Measurements from ENCODE around the gene PKMYT1.
"Not testable (repeated sequence)": the region's sequence is repeated elsewhere in the genome, so short reads cannot be mapped to it uniquely, and the experiment has no call there.

The PKMYT1 gene

GRCh38 chr16:2946649-2947048 is 33.6 kb downstream of the PKMYT1 start:
- no peak for FAIRE-seq
- no peak for TF ChIP-seq POLR2A (IDR thresholded peaks at IDR 0.05; ENCODE audit: low read depth, low read length)
- no peak for DNase-seq (ENCODE audit: insufficient read length, low spot score)

- not testable (repeated sequence) for DNase-seq (ENCODE audit: insufficient read length, low spot score); FAIRE-seq
Observed at GRCh38 chr16:2943716-2944115, 36.5 kb downstream of the PKMYT1 start.

DNA sequence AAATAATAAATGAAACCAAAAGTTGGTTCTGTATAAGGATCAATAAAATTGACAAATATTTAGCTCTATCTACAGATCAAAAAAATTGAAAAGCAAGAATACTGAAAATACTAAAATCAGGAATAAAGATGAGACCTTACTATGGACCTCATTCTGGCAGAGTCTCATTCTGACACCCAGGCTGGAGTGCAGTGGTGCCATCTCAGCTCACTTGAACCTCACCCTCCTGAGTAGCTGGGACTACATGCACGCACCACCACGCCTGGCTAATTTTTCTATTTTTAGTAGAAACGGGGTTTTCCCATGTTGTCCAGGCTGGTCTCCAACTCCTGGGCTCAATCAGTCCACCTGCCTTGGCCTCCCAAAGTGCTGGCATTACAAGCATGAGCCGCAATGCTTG is 38.2 kb downstream of the PKMYT1 start:
- no peak for TF ChIP-seq POLR2A (IDR thresholded peaks at IDR 0.05; ENCODE audit: low read depth, low read length)
- no peak for FAIRE-seq

GRCh38 chr16:2939968-2940367 is 40.3 kb downstream of the PKMYT1 start:
- no peak for TF ChIP-seq POLR2A (IDR thresholded peaks at IDR 0.05; ENCODE audit: low read depth, low read length)
- FAIRE-seq (no peak), DNase-seq (ENCODE audit: insufficient read length, low spot score) (no peak)

More for the DNA sequence above, 38.2 kb downstream of the PKMYT1 start:
- no peak for DNase-seq (ENCODE audit: insufficient read length, low spot score)

DNA sequence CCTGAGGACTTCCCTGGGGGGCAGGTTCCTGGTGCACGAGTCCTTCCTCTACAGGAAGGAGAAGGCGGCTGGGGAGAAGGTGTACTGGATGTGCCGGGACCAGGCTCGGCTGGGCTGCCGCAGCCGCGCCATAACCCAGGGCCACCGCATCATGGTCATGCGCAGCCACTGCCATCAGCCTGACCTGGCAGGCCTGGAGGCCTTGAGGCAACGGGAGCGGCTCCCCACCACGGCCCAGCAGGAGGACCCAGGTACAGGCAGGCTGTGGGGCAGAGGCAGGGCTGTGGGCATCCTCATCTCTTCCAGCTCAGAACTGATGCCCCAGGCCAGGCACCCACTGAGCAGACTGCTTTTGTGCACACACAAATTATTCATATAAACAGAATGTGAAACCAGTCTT is 42.0 kb downstream of the PKMYT1 start:
- DNase-seq (ENCODE audit: insufficient read length, low spot score): no peak
- TF ChIP-seq POLR2A (IDR thresholded peaks at IDR 0.05; ENCODE audit: low read depth, low read length): no peak
- no peak for FAIRE-seq

GRCh38 chr16:2937170-2937569 is 43.1 kb downstream of the PKMYT1 start:
- no peak for FAIRE-seq
- no peak for TF ChIP-seq POLR2A (IDR thresholded peaks at IDR 0.05; ENCODE audit: low read depth, low read length)

GRCh38 chr16:2936436-2937011 is 43.7 kb downstream of the PKMYT1 start:
- FAIRE-seq (no peak), DNase-seq (ENCODE audit: insufficient read length, low spot score) (no peak)
- no peak for TF ChIP-seq POLR2A (IDR thresholded peaks at IDR 0.05; ENCODE audit: low read depth, low read length)

More at GRCh38 chr16:2937170-2937569, 43.1 kb downstream of the PKMYT1 start:
- no peak for DNase-seq (ENCODE audit: insufficient read length, low spot score)

- DNase-seq (ENCODE audit: insufficient read length, low spot score) (no peak), FAIRE-seq (no peak)
- TF ChIP-seq POLR2A (IDR thresholded peaks at IDR 0.05; ENCODE audit: low read depth, low read length): no peak
Observed at GRCh38 chr16:2934450-2934849, 45.8 kb downstream of the PKMYT1 start.

GRCh38 chr16:2933701-2934100 is 46.5 kb downstream of the PKMYT1 start:
- no peak for TF ChIP-seq POLR2A (IDR thresholded peaks at IDR 0.05; ENCODE audit: low read depth, low read length)
- DNase-seq (ENCODE audit: insufficient read length, low spot score) (no peak), FAIRE-seq (no peak)

DNA sequence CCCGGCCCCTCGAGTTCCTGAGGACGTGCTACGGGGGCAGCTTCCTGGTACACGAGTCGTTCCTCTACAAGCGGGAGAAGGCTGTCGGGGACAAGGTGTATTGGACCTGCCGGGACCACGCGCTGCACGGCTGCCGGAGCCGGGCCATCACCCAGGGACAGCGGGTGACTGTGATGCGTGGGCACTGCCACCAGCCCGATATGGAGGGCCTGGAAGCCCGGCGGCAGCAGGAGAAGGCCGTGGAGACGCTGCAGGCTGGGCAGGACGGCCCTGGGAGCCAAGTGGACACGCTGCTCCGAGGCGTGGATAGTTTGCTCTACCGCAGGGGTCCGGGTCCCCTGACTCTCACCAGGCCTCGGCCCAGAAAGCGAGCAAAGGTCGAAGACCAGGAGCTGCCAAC is 47.1 kb downstream of the PKMYT1 start:
- TF ChIP-seq POLR2A (IDR thresholded peaks at IDR 0.05; ENCODE audit: low read depth, low read length): no peak
- DNase-seq (ENCODE audit: insufficient read length, low spot score): no peak
- FAIRE-seq: no peak

DNA sequence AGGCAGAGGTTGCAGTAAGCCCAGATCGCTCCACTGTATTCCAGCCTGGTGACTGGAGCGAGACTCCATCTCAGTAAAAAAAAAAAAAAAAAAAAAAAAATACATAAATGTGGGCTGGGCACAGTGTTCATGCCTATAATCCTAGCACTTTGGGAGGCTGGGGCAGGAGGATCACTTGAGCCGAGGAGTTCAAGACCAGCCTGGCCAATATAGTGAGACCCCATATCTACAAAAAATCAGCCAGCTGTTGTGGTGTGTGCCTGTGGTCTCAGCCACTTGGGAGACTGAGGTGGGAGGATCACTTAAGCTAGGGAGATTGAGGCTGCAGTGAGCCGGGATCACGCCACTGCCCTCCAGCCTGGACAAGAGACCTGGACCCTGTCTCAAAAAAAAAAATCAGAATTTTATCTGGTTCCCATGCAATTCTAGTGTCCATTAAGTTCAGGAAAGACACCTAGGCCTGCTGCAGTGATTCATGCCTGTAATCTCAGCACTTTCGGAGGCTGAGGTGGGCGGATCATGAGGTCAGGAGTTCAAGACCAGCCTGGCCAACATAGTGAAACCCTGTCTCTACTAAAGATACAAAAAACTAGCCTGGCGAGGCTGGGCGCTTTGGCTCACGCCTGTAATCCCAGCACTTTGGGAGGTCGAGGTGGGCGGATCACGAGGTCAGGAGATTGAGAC is 48.9 kb downstream of the PKMYT1 start:
- FAIRE-seq; DNase-seq (ENCODE audit: insufficient read length, low spot score): not testable (repeated sequence)

DNA sequence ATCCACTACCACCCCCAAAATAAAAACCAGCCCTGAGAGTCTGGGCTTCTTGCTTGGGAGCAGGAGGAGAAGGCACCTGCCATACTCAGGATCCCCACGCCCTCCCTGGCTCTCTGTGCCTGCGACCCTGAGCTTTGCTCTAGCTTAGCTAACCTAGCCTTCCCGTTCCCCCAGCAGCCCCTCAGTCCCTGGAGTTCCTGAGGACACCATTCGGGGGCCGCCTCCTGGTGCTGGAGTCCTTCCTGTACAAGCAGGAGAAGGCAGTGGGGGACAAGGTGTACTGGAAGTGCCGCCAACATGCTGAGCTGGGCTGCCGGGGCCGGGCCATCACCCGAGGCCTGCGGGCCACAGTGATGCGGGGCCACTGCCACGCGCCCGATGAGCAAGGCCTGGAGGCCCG is 50.0 kb downstream of the PKMYT1 start:
- DNase-seq (ENCODE audit: insufficient read length, low spot score): no peak
- TF ChIP-seq POLR2A (IDR thresholded peaks at IDR 0.05; ENCODE audit: low read depth, low read length): no peak
- FAIRE-seq: no peak

GRCh38 chr16:2929693-2930092 is 50.6 kb downstream of the PKMYT1 start:
- TF ChIP-seq POLR2A (IDR thresholded peaks at IDR 0.05; ENCODE audit: low read depth, low read length): no peak
- DNase-seq (ENCODE audit: insufficient read length, low spot score) (no peak), FAIRE-seq (no peak)

DNA sequence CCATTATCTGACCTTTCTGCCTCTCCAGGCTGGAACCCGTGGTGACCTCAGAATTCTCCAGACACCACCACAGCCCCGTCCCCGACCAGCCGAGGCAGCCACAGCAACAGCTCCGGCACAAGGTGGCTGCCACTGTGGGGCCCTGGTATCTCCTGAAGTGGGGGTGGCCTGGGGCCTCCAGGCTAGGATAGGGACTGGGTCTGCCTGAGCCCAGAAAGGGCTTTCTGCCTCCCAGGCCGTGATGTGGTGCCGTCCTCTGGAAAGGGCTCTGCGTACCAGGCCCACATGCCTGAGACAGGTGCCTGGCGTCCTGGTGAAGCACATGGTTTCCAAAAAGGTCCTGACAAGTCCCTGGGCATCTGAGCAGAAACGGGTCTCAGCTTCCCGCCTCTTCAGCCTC is 51.5 kb downstream of the PKMYT1 start:
- TF ChIP-seq POLR2A (IDR thresholded peaks at IDR 0.05; ENCODE audit: low read depth, low read length): no peak
- FAIRE-seq: no peak
- no peak for DNase-seq (ENCODE audit: insufficient read length, low spot score)

GRCh38 chr16:2928151-2928550 is 52.1 kb downstream of the PKMYT1 start:
- FAIRE-seq; DNase-seq (ENCODE audit: insufficient read length, low spot score): not testable (repeated sequence)
